Measurements from ENCODE around the gene SPI1.
A peak's percentile ranks its signal among the peaks of the same experiment; 100 is the strongest.

GRCh38 chr11:47394322-47395222 is 16.2 kb upstream of the SPI1 start:
- TF ChIP-seq POLR2AphosphoS5 (IDR thresholded peaks at IDR 0.05; ENCODE audit: low read depth, low read length) (peak; percentile 65), TAF1 (IDR thresholded peaks at IDR 0.05; ENCODE audit: borderline replicate concordance, insufficient read depth, low read length) (no peak), SIN3A (IDR thresholded peaks at IDR 0.05; ENCODE audit: borderline replicate concordance, insufficient read depth, low read length) (no peak; the same call in 1 of the 2 replicates)
- TF ChIP-seq, protein P1, sequence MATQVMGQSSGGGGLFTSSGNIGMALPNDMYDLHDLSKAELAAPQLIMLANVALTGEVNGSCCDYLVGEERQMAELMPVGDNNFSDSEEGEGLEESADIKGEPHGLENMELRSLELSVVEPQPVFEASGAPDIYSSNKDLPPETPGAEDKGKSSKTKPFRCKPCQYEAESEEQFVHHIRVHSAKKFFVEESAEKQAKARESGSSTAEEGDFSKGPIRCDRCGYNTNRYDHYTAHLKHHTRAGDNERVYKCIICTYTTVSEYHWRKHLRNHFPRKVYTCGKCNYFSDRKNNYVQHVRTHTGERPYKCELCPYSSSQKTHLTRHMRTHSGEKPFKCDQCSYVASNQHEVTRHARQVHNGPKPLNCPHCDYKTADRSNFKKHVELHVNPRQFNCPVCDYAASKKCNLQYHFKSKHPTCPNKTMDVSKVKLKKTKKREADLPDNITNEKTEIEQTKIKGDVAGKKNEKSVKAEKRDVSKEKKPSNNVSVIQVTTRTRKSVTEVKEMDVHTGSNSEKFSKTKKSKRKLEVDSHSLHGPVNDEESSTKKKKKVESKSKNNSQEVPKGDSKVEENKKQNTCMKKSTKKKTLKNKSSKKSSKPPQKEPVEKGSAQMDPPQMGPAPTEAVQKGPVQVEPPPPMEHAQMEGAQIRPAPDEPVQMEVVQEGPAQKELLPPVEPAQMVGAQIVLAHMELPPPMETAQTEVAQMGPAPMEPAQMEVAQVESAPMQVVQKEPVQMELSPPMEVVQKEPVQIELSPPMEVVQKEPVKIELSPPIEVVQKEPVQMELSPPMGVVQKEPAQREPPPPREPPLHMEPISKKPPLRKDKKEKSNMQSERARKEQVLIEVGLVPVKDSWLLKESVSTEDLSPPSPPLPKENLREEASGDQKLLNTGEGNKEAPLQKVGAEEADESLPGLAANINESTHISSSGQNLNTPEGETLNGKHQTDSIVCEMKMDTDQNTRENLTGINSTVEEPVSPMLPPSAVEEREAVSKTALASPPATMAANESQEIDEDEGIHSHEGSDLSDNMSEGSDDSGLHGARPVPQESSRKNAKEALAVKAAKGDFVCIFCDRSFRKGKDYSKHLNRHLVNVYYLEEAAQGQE (IDR thresholded peaks at IDR 0.05; ENCODE audit: insufficient read depth in 1 of 2, low read depth in 2 of 2, low read length in 2 of 2): no peak
